HepG2 (cell line): ENCODE data around the gene ELL. TPM values are rescaled to one million over a fixed set of nuclear protein-coding genes. Genes with fewer than 3 reads are reported as not detected.
A peak's percentile ranks its signal among the peaks of the same experiment; 100 is the strongest.

Experiments used
- ARID3A ChIP-seq: IDR thresholded peaks from 2 replicates; pipeline ENCODE4 v1.6.1; 2012; ENCODE audit warnings: low read depth, low read length, improper control_type of control experiment
- ELK4 ChIP-seq: sonication (generic); formaldehyde crosslinking; IDR thresholded peaks from 2 replicates; pipeline ENCODE4 v1.9.0; 2021; ENCODE audit warnings: missing genetic modification reagents, borderline replicate concordance
- GATAD2A ChIP-seq: IDR thresholded peaks from 2 replicates; pipeline ENCODE4 v1.6.1; 2016
- GLI4 ChIP-seq: sonication (generic); formaldehyde crosslinking; IDR thresholded peaks from 2 replicates; pipeline ENCODE4 v1.5.1; 2020; ENCODE audit warnings: missing genetic modification reagents, mild to moderate bottlenecking, moderate library complexity, borderline replicate concordance
- HNRNPL ChIP-seq: fragments of 200-400 bp; formaldehyde crosslinking; IDR thresholded peaks from 2 replicates; pipeline ENCODE4 v1.6.1; 2017; ENCODE audit warnings: mild to moderate bottlenecking, low read depth, low read length
- MAF1 ChIP-seq: sonication (generic); formaldehyde crosslinking; IDR thresholded peaks from 2 replicates; pipeline ENCODE4 v1.5.0; 2020; ENCODE audit warnings: missing genetic modification reagents, borderline replicate concordance
- MTA1 ChIP-seq: sonication (generic); formaldehyde crosslinking; IDR thresholded peaks from 2 replicates; pipeline ENCODE4 v1.4.0; 2020; ENCODE audit warnings: missing genetic modification reagents, mild to moderate bottlenecking, borderline replicate concordance
- PAXIP1 ChIP-seq: sonication (generic); formaldehyde crosslinking; conservative IDR thresholded peaks from 2 replicates; pipeline ENCODE4 v1.4.0; 2020; ENCODE audit warnings: mild to moderate bottlenecking, missing genetic modification reagents, moderate library complexity
- RFX1 ChIP-seq: fragments of 450-650 bp; IDR thresholded peaks from 2 replicates; pipeline ENCODE4 v1.6.1; 2017
- TFDP1 ChIP-seq: IDR thresholded peaks from 2 replicates; pipeline ENCODE4 v1.6.1; 2016; ENCODE audit warnings: missing compliant biosample characterization, missing genetic modification reagents, borderline replicate concordance
- ZBTB49 ChIP-seq: sonication (generic); formaldehyde crosslinking; IDR thresholded peaks from 2 replicates; pipeline ENCODE4 v1.4.0; 2020; ENCODE audit warnings: missing genetic modification reagents, borderline replicate concordance
- ZNF256 ChIP-seq: sonication (generic); formaldehyde crosslinking; conservative IDR thresholded peaks from 2 replicates; pipeline ENCODE4 v1.4.0; 2020; ENCODE audit warnings: missing genetic modification reagents
- ZNF326 ChIP-seq: sonication (generic); formaldehyde crosslinking; IDR thresholded peaks from 2 replicates; pipeline ENCODE4 v1.4.0; 2020; ENCODE audit warnings: missing genetic modification reagents, borderline replicate concordance
- ZNF33B ChIP-seq: sonication (generic); formaldehyde crosslinking; IDR thresholded peaks from 2 replicates; pipeline ENCODE4 v1.5.1; 2020; ENCODE audit warnings: mild to moderate bottlenecking, missing genetic modification reagents
- ZNF580 ChIP-seq: IDR thresholded peaks from 2 replicates; pipeline ENCODE4 v1.6.1; 2016; ENCODE audit warnings: low read depth, borderline replicate concordance
- polyA plus RNA-seq, 8 experiments: library from polyadenylated mRNA; depleted of rRNA in 3 of 8; stranded (reverse) in 7 of 8; unstranded in 1 of 8; fragments of >200 nt; fragmentation: Illumina TruSeq in 4 of 8; extraction: Trizol in 4 of 8; gene quantifications; 2 replicates each; pipeline versions ENCODE4 v1.2.1 to v1.2.3, GENCODE V29; 2011 to 2016; ENCODE audit warnings: low read depth in 4 of 8, missing spikeins in 1 of 8, mixed read lengths in 1 of 8; ENCODE audit not compliant: insufficient read depth in 1 of 8
- total RNA-seq, 5 experiments: library from RNA; depleted of rRNA; stranded (reverse); fragments of >200 nt; fragmentation: Illumina TruSeq; extraction: Trizol; gene quantifications; 2 replicates each; pipeline ENCODE4 v1.2.3, GENCODE V29; 2016; ENCODE audit warnings: low read depth in 1 of 5
- TF ChIP-seq, protein P1 (sequence below): sonication (generic); formaldehyde crosslinking; conservative IDR thresholded peaks from 2 replicates; pipeline ENCODE4 v1.8.1; 2023; ENCODE audit warnings: missing genetic modification reagents

Gene ELL
- total and polyA plus RNA-seq, 2 of the 13 experiments (the other 11 are each of a cell fraction or from before 2014, with no cell fraction given): 3.7 to 5.4 TPM

- TF ChIP-seq, protein P1, sequence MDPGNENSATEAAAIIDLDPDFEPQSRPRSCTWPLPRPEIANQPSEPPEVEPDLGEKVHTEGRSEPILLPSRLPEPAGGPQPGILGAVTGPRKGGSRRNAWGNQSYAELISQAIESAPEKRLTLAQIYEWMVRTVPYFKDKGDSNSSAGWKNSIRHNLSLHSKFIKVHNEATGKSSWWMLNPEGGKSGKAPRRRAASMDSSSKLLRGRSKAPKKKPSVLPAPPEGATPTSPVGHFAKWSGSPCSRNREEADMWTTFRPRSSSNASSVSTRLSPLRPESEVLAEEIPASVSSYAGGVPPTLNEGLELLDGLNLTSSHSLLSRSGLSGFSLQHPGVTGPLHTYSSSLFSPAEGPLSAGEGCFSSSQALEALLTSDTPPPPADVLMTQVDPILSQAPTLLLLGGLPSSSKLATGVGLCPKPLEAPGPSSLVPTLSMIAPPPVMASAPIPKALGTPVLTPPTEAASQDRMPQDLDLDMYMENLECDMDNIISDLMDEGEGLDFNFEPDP (CRISPR knock-in tag): no peak
- no peak for TF ChIP-seq ZBTB49 (CRISPR knock-in tag)
- no peak for TF ChIP-seq GLI4 (CRISPR knock-in tag)
- no peak for TF ChIP-seq MAF1
- peak; percentile 48; the same call in 1 of the 2 replicates for TF ChIP-seq MTA1 (CRISPR knock-in tag)
- TF ChIP-seq TFDP1 (CRISPR knock-in tag): no peak
- 0 out of 2 replicates have a peak, but pooled peaks have one; percentile 25 for TF ChIP-seq HNRNPL
- TF ChIP-seq PAXIP1 (CRISPR knock-in tag): peak; percentile 84
- no peak for TF ChIP-seq ZNF33B (CRISPR knock-in tag)
- no peak for TF ChIP-seq ZNF326 (CRISPR knock-in tag)
- TF ChIP-seq RFX1: no peak; the same call in 1 of the 2 replicates
- no peak for TF ChIP-seq ARID3A
- TF ChIP-seq ZNF256 (CRISPR knock-in tag): no peak
- no peak for TF ChIP-seq ELK4
- no peak for TF ChIP-seq ZNF580 (CRISPR knock-in tag)
- TF ChIP-seq GATAD2A (CRISPR knock-in tag): peak; percentile 60; the same call in 1 of the 2 replicates
These were observed 102.0 kb downstream of the ELL start (continued) for GRCh38 chr19:18419699-18420460.
